NCI-H2081 (cell line): ENCODE measurements around the gene GNB2.
"Not testable (repeated sequence)": the region's sequence is repeated elsewhere in the genome, so short reads cannot be mapped to it uniquely, and the experiment has no call there.

Experiments
- DNase-seq, 2 experiments: peaks; one replicate each; lab custom pipeline; 2025; lab: John Stamatoyannopoulos, UW

The GNB2 gene

DNA sequence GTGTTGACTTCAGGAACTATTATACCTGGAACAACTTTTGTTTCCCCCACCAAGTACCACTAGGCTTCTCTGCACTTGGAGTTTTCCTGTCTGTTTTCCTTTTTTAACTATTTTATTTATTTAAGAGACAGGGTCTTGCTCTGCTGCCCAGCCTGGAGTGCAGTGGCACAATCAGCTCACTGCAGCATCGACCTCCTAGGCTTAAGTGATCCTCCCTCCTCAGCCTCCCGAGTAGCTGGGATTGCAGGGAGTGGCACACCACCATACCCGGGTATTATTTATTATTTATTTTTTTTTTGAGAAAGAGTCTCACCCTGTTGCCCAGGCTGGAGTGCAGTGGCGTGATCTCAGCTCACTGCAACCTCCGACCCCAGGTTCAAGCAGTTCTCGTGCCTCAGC lies 22.6 kb downstream of the GNB2 start:
- DNase-seq = no peak

DNA sequence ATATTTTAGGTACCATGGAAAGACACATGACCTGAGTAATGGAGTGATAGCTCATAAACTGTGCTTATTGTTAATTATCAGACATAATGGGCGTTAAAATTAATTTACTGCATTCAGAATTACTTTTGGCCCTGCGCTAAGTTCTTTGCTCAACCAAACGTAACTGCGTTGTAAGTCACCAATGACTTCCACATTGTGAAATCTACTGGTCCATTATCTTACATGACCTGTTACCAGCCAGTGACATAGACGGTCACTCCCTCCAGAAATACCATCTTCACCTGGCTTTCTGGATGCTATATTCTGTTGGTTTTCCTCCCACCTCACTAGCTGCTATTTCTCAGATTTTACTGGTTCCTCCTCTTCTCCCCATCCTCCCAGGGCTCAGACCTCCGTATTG lies 25.5 kb downstream of the GNB2 start:
- DNase-seq = no peak

DNA sequence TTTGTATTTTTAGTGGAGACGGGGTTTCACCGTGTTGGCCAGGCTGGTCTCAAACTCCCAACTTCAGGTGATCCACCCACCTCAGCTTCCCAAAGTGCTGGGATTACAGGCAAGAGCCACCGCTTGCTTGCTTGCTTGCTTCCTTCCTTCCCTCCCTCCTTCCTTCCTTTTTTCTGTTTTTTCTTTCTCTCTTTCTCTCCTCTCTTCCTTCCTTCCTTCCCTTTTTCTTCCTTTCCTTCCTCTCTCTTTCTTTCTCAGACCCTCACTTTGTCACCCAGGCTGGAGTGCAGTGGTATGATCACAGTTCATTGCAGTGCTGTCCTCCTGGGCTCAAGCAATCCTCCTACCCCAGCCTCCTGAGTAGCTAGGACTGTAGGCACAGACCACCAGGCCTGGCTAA lies 27.5 kb downstream of the GNB2 start:
- not testable (repeated sequence) for DNase-seq

DNA sequence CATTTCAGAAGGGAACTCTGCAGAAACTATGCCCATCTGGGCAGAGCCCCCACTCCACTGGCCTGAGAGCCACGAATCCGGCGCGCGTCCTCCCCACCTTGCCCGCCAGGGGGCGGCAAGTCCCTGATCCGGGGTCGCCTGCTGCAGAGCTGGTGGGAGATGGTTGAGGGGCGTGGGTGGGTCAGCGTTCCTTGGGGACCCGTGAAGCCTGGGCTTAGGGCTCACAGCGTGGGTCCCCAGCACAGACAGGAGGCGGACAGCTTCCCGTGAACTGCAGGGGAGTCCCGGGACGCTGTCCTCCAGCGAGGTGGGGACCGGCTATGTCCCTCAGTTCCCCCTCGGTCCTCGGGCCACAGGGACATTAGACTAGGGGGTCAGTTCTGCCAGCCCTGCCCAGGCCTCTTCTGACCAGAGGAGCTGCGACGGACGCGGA lies 31.8 kb downstream of the GNB2 start:
- DNase-seq = peak; percentile 58 to 64

DNA sequence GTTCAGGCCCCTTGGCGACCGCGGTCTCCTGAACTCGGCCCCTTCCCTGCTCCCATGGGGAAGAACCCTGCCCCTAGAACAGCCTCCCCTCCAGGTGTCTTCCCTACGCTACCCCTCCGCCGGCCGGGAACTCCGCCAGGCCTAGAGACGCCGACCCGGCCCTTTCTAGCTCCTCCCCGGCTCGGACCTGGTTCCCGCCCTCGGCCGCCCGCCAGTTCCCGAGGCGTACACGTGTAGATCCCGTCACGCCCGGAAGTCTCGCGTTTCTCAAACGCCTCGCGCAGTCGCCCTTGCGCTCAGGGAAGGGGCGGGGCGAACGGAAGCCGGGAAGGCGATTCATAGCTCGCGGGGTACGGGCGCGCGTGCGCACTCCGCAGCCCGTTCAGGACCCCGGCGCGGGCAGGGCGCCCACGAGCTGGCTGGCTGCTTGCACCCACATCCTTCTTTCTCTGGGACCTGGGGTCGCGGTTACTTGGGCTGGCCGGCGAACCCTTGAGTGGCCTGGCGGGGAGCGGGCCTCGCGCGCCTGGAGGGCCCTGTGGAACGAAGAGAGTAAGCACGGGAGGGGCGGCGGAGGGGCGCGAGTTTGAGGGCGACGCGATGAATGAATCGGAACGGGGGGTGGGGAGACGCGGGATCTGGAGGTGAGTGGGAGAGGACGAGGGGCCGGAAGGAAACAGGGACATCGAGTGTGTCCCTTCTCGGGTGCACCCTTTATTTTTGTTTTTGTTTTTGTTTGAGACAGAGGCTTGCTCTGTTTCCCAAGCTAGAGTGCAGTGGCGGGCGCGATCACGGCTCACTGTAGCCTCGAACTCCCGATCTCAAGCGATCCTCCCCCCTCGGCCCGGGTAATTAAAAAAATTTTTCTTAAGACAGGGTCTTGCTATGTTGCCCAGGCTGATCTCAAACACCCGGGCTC lies 32.5 kb downstream of the GNB2 start, which contains the start of gene POP7:
POP7 (plus strand) TSS at position 369 of the 919 bp plus-strand sequence. CDS start 710 bp downstream, outside the sequence.
- DNase-seq = peak; percentile 99

DNA sequence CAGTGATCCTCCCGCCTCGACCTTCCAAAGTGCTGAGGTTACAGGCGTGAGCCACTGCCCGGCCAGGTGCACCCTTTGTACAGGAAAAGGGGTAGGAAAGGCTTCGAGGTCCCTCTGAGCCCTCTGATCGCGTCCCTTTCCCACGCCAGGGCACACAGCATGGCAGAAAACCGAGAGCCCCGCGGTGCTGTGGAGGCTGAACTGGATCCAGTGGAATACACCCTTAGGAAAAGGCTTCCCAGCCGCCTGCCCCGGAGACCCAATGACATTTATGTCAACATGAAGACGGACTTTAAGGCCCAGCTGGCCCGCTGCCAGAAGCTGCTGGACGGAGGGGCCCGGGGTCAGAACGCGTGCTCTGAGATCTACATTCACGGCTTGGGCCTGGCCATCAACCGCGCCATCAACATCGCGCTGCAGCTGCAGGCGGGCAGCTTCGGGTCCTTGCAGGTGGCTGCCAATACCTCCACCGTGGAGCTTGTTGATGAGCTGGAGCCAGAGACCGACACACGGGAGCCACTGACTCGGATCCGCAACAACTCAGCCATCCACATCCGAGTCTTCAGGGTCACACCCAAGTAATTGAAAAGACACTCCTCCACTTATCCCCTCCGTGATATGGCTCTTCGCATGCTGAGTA lies 33.3 kb downstream of the GNB2 start:
- no peak for DNase-seq

DNA sequence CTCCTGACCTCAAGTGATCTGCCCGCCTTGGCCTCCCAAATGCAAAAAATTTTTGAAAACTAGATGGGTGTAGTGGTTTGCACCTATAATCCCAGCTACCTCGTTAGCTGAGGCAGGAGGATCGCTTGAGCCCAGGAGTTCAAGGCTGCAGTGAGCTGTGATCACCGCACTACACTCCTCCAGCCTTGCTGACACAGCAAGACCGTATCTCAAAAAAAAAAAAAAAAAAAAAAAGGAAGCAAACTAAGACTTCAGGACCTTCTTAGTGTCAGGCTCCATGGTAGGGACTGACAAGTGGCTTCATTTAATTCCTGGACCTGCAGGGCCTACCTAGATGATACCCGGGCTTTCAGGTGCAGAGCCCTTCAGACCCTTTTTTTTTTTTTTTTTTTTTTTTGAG lies 34.9 kb downstream of the GNB2 start:
- no peak for DNase-seq

DNA sequence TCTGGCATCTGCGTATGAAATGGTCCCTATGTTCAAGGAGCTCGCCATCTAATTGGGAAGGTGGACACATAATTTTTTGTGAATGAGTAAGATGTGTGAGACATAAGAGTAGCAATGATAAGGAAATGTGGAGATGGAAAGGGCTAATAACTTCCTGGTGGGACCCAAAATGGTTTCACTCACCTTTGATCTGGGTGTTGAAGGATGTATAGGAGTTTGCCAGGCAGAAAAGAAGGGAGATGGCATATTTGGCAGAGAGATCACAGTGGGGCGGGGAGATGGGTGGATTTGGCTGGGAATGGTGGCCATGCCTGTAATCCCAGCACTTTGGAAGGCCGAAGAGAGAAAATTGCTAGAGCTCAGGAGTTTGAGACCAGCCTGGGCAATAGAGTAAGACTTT lies 36.9 kb downstream of the GNB2 start:
- DNase-seq = no peak

DNA sequence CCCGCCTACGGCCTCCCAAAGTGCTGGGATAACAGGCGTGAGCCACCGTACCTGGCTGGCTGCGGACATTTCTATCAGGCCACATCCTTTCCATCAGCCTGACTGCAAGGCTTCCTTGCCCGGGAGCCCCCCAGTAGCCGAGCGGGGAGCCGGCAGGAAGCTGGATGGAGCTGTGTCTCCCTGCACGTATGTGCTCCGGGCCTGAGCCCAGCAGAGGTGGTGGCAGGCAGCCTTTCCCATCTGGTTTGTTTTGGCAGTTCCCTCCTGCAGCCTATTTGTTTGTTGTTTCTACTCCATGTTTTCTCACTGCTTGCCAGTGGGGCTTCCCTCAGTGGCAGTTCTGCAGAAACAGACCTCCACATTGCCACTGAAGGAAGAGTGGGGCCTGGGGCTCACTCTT lies 37.8 kb downstream of the GNB2 start:
- no peak for DNase-seq

DNA sequence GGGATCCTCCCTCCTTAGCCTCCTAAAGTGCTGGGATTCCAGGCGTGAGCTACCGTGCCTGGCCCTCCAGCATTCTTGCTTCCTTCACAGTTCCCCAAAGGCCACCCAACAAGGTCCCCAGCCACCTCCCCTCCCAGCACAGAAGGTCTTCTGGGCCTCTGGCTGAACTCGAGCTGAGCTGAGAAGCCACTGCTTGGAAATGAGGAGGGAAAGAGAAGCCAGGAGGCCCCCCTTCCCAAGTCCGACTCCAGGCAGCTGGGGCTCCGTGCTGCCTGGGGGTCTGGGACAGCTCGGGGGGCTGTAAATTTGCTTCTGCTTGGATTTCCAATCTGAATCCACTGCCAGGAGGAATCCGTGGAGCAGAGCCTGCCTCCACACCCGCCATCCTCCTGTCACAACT lies 41.2 kb downstream of the GNB2 start:
- no peak for DNase-seq

DNA sequence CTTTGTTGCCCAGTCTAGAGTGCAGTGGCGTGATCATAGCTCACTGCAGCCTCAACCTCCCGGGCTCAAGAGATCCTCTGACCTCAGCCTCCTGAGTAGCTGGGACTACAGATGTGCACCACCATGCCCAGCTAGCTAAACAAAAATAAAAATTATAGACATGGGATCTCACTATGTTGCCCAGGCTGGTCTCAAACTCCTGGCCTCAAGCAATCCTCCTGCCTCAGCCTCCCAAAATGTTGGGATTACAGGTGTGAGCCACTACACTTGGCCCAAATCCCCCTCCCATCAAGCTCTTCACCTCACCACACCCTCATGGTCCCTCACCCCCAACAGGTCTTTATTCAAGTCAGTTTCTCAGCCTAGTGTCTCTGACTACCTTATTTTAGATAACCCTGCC lies 43.5 kb downstream of the GNB2 start:
- not testable (repeated sequence) for DNase-seq

DNA sequence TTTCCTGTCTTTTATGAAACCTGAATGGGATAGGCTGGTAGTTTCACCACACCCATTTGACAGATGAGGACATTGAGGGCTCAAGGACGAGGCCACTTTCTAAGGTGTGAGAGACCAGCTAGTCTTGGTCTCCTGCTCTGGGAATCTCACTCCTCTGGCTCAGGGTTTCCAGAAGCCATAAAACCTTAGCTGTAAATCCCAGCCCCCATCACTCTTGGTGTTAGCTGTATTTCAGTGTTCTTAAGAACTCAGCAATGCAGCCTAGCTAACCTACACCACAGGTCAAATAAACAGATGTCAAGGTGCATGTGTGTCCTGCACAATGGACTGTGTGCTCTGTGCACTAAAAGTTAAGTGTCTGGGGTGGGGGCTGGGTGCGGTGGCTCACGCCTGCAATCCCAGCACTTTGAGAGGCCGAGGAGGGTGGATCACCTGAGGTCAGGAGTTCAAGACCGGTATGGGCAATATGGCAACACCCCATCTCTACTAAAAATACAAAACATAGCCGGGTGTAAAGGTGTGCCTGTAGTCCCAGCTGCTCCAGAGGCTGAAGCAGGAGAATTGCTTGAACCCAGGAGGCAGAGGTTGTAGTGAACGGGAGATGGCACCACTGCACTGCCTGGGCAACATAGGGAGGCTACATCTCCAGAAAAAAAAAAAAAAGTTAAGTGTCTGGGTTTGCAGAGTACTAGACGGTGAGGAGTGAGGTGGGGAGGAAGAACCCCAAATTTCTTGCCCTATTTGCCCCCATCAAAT lies 46.2 kb downstream of the GNB2 start:
- DNase-seq = no peak

DNA sequence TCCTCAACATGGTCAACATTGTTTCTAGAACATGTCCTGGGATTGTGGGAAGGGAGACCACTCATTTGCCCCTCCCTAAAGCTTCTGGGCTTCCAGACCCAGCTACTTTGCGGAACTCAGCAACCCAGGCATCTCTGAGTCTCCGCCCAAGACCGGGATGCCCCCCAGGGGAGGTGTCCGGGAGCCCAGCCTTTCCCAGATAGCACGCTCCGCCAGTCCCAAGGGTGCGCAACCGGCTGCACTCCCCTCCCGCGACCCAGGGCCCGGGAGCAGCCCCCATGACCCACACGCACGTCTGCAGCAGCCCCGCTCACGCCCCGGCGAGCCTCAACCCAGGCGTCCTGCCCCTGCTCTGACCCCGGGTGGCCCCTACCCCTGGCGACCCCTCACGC lies 46.7 kb downstream of the GNB2 start, which contains the start of gene EPO:
EPO (plus strand) TSS at position 190 of the 392 bp plus-strand sequence. CDS start 513 bp downstream, outside the sequence.
- DNase-seq = no peak

DNA sequence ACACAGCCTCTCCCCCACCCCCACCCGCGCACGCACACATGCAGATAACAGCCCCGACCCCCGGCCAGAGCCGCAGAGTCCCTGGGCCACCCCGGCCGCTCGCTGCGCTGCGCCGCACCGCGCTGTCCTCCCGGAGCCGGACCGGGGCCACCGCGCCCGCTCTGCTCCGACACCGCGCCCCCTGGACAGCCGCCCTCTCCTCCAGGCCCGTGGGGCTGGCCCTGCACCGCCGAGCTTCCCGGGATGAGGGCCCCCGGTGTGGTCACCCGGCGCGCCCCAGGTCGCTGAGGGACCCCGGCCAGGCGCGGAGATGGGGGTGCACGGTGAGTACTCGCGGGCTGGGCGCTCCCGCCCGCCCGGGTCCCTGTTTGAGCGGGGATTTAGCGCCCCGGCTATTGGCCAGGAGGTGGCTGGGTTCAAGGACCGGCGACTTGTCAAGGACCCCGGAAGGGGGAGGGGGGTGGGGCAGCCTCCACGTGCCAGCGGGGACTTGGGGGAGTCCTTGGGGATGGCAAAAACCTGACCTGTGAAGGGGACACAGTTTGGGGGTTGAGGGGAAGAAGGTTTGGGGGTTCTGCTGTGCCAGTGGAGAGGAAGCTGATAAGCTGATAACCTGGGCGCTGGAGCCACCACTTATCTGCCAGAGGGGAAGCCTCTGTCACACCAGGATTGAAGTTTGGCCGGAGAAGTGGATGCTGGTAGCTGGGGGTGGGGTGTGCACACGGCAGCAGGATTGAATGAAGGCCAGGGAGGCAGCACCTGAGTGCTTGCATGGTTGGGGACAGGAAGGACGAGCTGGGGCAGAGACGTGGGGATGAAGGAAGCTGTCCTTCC lies 47.3 kb downstream of the GNB2 start:
- no peak for DNase-seq

DNA sequence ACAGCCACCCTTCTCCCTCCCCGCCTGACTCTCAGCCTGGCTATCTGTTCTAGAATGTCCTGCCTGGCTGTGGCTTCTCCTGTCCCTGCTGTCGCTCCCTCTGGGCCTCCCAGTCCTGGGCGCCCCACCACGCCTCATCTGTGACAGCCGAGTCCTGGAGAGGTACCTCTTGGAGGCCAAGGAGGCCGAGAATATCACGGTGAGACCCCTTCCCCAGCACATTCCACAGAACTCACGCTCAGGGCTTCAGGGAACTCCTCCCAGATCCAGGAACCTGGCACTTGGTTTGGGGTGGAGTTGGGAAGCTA lies 47.9 kb downstream of the GNB2 start:
- DNase-seq = no peak

DNA sequence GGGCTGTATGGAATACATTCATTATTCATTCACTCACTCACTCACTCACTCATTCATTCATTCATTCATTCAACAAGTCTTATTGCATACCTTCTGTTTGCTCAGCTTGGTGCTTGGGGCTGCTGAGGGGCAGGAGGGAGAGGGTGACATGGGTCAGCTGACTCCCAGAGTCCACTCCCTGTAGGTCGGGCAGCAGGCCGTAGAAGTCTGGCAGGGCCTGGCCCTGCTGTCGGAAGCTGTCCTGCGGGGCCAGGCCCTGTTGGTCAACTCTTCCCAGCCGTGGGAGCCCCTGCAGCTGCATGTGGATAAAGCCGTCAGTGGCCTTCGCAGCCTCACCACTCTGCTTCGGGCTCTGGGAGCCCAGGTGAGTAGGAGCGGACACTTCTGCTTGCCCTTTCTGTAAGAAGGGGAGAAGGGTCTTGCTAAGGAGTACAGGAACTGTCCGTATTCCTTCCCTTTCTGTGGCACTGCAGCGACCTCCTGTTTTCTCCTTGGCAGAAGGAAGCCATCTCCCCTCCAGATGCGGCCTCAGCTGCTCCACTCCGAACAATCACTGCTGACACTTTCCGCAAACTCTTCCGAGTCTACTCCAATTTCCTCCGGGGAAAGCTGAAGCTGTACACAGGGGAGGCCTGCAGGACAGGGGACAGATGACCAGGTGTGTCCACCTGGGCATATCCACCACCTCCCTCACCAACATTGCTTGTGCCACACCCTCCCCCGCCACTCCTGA lies 49.1 kb downstream of the GNB2 start:
- no peak for DNase-seq

DNA sequence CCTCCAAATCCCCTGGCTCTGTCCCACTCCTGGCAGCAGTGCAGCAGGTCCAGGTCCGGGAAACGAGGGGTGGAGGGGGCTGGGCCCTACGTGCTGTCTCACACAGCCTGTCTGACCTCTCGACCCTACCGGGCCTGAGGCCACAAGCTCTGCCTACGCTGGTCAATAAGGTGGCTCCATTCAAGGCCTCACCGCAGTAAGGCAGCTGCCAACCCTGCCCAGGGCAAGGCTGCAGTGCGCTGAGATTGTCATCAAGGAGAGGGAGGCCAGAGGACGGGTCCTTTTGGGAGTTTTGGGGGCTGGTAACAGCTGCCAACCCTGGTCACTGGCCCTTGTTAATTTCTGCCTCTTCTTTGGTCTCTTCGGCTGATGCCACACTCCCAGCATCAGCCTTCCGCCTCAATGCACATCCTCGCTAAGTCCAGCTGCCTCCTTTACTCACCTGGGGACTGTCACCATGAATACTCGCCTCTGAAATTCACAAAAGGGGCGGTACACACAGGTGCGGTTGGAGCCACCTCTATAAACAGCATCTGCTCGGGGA lies 50.3 kb downstream of the GNB2 start:
- no peak for DNase-seq

DNA sequence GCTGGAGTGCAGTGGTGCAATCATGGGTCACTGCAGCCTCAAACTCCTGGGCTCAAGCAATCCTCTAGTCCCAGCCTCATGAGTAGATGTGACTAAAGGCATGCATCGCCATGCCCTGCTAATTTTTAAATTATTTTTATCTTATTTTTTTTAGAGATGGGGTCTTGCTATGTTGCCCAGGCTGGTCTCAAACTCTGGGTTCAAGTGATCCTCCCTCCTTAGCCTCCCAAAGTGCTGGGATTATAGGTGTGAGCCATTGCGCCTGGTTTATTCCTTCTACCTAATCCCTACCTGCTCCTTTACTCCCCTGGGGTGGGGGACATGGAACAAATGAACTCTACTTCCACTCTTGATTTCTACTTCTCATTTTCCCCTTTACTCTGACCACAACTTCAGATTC lies 50.8 kb downstream of the GNB2 start:
- DNase-seq = not testable (repeated sequence)

DNA sequence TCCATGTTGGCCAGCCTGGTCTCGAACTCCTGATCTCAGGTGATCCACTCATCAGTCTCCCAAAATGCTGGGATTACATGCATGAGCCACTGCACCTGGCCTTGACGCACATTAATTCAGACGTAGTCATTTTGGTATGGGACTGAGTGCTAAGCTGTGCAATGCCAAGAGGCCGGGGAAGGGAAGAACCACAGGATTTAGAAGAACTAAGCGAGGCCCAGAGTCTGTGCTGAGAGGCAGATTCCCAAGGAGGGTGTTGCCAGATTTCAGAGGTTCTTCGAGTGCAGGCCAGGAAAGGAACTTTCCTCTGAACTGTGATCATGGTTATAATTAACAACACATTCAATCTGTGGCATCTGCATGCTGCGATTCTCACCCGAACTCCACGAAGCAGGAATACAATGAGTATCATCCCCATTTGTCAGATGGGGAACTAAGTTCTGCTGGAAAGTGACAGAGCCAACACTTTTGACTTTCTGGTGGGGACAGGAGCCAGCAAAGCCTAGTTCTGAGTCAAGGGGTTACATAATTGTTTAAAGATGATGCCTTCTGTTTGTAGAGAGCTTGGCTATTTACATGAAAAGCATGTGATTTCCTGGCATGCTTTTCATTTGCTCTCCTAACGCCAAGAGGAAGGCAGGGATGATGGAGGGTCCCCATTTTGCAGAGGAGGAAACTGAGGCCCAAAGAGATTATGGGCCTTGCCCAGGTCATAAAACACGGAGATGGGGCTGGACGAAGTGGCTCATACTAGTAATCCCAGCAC lies 53.6 kb downstream of the GNB2 start:
- DNase-seq = no peak

DNA sequence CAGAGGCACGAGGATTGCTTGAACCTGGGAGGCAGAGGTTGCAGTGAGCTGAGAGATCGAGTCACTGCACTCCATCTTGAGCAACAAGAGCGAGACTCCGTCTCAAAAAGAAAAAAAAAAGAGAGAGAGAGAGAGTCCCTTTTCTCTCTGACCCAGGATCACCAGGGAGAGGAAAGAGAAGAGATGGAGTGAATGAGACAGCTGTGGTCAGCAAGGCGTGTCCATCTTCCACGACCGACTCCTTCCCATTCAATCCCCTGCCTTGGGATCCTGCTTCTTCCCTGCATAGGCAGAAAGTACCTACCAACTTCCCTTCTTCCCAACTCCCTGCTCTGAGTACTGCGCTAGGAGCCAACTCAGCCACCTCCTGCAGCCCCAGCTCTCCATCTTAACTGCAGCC lies 54.7 kb downstream of the GNB2 start:
- no peak for DNase-seq
